Retina (tissue), 1 donor: ENCODE measurements around the gene STK38L.
A peak's percentile ranks its signal among the peaks of the same experiment; 100 is the strongest.

Source experiments
- DNase-seq: peaks from one replicate; pipeline ENCODE4 v3.0.0-alpha.2; 2016

STK38L gene

GRCh38 chr12:27280412-27280811 lies 36.3 kb downstream of the STK38L start:
- no peak for DNase-seq

GRCh38 chr12:27282754-27283153 lies 38.7 kb downstream of the STK38L start:
- DNase-seq: no peak

- DNase-seq: no peak
Measured at GRCh38 chr12:27284021-27284420, 39.9 kb downstream of the STK38L start.

DNA sequence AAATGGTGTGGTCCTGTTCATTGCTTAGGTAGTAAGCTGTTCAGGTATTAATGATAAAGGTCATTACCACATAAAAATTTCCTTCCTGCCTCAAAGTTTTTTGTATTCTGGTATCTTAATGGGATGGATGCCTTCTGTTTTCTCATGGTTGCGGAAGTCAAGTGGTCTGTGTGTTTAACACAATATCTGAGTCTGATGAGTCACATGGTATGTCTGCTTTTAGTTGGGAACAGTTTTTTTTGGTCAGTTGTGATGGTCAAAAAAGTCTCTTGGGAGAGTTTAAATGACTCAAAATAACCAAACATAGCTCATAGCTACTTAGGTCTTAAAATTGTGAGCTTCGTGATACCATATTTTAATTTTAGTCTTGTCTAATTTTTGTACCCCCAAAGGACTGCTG lies 40.7 kb downstream of the STK38L start:
- DNase-seq: no peak

DNA sequence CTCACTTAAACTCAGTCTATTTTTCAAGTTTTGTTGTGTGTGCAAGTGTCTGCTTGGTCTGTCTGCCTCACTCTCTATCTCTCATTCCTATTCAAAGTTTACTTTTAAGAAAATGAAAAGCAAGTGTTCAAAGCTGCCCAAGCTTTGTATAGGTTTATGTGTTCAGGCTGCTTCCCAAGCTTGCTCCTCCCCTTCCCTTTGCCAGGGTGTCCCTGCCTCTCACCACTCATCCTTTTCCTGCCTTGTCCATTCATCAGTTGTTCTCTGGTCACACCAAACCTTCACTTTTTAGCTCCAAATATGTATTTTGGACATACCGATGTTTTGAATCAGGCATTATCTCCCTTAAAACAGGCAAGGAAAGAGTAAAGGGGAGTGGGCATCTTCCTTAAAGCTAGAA lies 41.3 kb downstream of the STK38L start:
- no peak for DNase-seq

- DNase-seq: no peak
Measured at GRCh38 chr12:27289414-27289813, 45.3 kb downstream of the STK38L start.

DNA sequence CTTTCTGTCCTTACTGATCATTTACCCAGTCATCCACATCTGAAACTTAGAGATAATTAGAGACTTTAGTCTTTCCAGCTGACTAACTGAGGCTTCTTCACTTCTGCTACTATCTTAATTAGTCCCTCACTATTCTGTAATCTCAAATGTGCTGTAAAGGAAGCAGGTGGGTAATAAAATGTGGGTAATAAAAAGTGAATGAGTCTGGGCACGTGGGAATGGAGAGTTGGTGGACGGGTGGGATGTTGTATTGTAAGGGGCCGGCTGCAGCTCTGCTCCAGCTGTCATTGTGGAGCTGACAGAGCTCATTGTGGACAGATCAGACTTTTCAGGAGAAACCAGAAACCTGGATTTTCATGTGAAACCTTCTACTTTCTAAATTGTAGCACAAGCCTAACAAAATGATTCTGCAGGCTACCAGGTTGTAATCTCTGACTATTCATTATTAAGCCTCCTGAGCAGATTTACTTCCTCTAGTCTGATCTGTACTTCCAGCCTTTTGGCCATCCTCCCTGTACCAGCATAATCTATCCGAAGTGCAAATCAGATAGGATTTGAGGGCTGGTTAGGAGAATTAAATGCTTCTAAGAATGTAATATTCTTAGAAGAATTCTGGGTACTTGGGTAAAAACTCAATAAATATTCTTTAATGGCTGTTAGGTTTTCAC lies 46.5 kb downstream of the STK38L start:
- DNase-seq: peak; percentile 15

DNA sequence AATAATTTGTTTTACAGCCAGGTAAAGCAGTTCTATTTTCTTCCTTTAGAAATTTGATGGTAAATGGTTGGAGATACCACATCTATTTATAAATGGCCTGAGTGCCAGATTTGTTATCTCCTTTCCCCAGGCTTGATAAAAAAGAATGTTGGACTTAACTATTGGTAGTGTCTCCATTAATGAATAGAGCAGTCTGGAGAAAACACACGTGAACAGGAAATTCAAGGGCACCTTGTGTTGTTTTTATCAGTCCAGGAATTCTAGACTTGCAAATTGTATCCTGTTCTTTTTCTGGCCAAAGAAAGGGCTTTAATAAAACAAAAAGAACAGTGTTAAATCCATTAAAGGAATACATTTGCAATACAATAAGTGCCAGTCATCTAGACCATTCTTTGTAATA lies 47.8 kb downstream of the STK38L start:
- no peak for DNase-seq

- no peak for DNase-seq
Measured at GRCh38 chr12:27292718-27293117, 48.6 kb downstream of the STK38L start.

DNA sequence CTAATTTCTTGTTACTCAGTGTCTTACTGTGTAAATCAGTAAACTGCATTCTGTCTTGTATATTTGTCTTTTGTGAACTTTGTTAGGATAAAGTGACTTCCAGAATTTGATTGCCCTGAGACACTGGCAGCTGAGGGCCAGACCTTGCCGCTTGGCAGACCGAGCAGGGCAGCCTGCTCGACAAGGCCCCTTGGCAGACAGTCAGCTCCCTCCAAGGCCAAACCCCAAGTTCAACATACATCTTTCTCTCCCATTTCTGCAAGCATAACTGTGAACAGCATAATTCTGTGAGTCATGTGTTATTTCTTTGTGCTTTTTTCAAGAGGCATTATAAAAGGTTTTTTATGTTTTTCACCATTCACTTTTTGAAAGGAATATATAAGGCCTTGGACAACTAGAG lies 49.4 kb downstream of the STK38L start:
- no peak for DNase-seq

DNA sequence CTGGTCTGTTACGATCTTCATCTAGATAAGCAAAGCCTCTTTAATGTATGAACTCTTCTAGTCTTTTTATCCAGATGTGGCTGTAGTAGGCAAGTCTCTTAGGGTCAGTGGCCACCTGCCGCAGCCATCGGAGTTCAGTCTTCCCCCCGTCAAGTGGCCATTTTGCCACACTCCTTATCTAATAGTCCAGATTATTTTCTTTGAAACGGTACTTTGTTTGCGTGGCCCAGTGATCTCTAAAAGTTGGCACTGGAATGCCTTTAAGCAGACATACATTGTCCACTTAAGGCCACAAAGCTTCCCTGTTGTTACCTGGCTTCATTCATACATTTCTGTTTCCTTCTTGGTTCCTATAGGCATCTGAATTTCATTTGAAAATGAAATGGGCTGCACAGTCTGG lies 52.6 kb downstream of the STK38L start:
- DNase-seq: no peak

DNA sequence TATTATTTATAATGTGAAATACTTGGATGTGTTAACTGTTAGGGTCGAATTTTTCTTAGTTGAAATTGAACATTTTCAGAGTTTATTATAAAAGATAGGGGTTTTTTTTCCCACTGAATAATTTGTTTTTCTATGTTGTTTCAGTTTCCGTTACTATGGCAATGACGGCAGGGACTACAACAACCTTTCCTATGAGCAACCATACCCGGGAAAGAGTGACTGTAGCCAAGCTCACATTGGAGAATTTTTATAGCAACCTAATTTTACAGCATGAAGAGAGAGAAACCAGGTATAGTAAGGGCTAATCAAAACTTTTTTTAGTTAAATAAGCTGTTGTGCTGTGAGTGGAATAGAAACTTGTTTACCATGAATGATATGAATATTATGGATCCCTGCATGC lies 53.5 kb downstream of the STK38L start:
- no peak for DNase-seq

DNA sequence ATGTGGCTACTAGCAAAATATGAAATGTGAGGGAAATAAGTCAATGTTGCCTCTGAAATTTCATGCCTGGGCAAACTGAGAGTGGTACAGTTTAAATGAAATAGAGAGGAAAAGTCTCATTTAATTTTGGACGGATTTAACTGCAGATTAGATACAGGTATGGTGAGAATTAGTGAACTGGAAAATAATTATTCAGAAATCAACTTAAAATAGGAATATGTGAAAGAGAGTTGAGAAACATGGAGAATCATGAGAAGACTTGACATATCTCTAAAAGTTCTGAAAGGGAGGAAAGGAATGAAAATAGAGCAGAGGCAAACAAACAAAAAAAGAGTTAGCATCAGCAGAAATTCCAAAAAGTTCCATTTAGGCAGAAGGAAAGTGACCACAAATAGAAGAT lies 55.0 kb downstream of the STK38L start:
- no peak for DNase-seq

DNA sequence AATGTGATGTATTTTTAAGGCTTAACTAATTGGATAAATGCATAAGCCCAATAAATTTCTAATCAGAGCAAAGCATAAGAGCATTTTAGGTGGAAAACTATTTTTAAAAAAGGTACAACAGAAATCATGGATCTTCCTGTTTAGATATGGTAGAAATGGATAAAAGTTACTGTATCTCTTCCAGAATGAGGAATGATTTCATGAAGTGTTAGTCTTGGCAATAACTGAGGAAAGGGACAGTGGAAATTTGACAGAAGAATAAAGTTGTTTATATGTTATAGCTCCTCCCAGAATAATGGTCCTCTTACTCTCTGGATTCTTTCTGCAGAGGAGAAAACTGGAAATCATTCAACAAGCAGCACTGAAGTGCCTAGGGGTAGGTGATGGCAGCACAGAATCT lies 56.1 kb downstream of the STK38L start:
- no peak for DNase-seq

GRCh38 chr12:27303139-27304111 lies 59.3 kb downstream of the STK38L start:
- DNase-seq: no peak

GRCh38 chr12:27304856-27305255 lies 60.8 kb downstream of the STK38L start:
- no peak for DNase-seq

DNA sequence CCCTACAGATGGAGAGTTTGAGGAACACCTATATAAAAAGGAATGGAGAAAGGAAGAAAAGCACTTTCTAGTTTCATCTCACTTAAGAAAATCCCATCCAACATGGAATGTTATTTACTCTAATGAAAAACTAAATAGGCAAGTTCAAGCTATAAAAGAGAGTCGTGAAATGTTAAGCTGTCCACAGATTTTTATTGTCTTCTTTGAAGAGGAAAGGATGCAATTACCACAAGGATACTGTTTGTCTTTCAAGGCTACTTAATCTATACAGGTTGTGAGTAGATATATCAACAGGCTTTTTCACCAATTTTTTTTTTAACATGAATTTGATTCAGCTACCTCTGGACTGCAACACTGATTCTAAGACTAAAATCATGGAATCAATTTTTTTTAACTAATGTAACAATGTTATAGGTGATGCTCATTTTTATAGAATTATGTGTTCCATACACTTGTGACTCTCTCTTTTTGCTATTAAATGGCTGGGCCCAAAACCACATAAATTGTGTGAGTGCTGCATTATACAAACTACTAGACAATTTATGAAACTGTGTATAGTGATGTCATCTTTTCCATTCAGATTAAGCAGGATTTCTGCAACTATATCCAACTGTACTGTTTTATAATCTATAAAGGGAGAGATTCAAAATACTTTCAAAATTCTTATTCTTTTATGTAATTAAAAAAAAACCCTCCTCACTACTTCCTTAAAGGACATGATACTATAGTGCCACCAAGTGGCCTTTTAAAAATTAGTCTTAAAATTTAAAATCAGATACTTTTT lies 61.8 kb downstream of the STK38L start:
- DNase-seq: no peak

- DNase-seq: no peak
Measured at GRCh38 chr12:27309293-27309994, 65.4 kb downstream of the STK38L start.

- DNase-seq: no peak
Measured at GRCh38 chr12:27309995-27310315, 65.9 kb downstream of the STK38L start.

DNA sequence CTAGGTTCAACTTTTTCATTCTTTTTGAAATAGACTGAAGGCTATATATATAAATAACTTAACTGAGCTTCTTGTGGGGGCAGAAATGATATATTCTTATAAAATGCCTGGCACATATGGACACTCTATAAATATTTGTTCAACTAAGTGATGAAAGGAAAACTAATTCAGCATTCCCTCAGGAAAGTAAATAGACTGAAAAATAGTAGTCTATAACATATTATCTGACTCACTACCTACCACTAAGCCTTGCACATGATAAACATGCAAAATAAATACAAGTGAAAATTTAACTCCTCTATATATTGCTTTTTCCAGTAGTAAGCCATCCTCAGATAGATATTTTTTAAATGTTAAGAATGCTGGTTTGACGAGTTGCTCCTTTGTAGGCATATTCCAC lies 72.9 kb downstream of the STK38L start:
- DNase-seq: no peak

- DNase-seq: no peak
Measured at GRCh38 chr12:27319409-27319808, 75.3 kb downstream of the STK38L start.

GRCh38 chr12:27319848-27320247 lies 75.8 kb downstream of the STK38L start:
- no peak for DNase-seq

DNA sequence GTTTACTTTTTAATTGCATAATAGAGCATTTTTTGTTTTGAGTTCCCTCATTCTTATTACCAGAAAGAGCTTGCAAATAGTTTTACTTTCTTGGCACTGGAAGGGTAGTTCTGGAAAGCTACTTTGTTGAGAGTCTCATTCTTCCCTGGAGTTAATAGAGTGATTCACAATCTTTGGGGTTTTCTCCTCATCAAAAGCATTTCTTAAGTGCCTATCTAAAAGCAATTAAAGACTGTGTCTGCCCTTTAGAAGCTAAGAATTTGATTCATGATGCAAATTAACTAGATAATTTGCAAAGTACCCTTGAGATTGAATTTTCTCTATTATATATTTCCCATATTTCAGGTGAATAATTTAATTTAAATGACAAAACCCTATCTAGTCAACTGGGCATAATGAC lies 80.4 kb downstream of the STK38L start:
- DNase-seq: no peak
